NCI-H2107 (cell line): Measurements from ENCODE around the gene PCDHB12.
"Not testable (repeated sequence)": the region's sequence is repeated elsewhere in the genome, so short reads cannot be mapped to it uniquely, and the experiment has no call there.

Experiments
- DNase-seq: peaks from one replicate; lab custom pipeline; 2025; lab: John Stamatoyannopoulos, UW

PCDHB12 gene

DNA sequence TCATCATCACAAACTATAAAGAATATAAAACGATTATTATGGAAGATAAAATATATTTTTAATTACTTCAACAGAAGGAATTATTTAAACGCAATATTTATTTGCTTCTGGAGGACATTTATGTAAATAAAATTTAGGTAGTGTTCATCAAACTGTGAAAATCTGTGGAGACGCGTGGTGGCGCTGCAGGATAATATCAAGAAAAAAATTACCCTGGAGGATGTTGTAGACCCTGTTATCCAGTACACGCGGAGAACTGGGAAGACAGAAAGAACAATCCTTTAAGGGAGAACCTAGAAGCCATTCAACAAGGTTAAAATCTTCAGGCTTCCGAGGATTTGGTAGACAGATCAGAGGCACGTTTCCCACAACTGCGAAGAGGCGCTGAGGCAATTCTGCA is at the start of gene PCDHB12:
Gene PCDHB12, plus strand, starts transcription at position 242 of the 400 bp plus-strand sequence. CDS start 189 bp downstream, outside the sequence.
- DNase-seq, result no peak

DNA sequence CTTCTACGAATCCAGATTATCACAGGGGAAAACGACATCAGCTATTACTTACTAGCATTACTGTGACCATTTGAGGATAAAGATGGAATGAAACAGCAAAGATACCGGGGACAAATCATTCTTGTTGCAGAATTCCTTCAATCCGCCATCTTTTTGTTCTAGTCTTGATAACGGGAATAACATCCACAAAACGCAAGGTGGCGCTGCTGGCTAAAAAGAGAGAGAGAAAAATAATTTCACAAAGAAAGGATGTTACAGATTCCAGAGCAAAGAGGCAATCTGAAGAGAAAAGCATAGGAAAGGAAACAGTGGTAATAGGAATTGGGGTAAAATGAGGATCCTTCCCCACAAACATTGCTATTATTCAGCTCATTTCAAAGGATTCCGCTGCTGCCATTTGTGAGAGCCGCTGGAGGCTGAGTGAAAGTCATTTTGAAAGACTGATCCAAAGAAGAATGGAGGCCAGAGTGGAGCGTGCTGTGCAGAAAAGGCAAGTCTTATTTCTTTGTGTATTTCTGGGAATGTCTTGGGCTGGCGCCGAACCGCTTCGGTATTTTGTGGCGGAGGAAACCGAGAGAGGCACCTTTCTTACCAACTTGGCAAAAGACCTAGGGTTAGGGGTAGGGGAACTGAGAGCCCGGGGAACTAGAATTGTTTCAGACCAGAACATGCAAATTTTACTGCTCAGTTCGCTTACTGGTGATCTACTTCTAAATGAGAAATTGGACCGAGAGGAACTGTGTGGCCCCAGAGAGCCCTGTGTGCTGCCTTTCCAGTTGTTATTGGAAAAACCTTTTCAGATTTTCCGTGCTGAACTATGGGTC is 35.9 kb upstream of the PCDHB12 start, which contains the start of gene PCDHB7:
Gene PCDHB7, plus strand, starts transcription at position 264 of the 824 bp plus-strand sequence. Its CDS starts 192 bp downstream, at position 456.
- no peak for DNase-seq

DNA sequence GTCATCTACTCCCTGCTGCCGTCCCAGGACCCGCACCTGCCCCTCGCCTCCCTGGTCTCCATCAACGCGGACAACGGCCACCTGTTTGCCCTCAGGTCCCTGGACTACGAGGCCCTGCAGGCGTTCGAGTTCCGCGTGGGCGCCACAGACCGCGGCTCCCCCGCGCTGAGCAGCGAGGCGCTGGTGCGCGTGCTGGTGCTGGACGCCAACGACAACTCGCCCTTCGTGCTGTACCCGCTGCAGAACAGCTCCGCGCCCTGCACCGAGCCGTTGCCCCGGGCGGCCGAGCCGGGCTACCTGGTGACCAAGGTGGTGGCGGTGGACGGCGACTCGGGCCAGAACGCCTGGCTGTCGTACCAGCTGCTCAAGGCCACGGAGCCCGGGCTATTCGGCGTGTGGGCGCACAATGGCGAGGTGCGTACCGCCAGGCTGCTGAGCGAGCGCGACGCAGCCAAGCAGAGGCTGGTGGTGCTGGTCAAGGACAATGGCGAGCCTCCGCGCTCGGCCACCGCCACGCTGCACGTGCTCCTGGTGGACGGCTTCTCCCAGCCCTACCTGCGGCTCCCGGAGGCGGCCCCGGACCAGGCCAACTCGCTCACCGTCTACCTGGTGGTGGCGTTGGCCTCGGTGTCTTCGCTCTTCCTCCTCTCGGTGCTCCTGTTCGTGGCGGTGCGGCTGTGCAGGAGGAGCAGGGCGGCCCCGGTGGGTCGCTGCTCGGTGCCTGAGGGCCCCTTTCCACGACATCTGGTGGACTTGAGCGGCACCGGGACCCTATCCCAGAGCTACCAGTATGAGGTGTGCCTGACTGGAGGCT is 34.0 kb upstream of the PCDHB12 start:
- not testable (repeated sequence) for DNase-seq

DNA sequence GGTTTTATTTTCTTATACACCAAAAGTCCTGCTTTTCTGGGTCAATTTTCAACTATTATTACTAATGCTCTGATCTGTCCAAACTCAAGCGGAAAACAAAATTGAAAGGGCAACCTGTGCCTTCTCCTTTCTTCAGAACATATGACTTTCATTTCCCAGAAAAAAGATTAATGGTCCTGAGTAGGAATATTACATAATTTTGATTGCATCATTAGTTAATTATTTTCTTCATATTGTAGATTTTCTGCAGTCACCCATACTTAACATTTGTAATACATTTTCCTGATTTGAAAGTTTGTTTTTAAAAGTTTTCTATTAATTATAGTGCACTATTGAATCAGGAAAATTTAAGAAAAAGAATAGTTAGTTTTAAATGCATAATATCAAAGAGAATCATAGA is 32.6 kb upstream of the PCDHB12 start:
- no peak for DNase-seq

DNA sequence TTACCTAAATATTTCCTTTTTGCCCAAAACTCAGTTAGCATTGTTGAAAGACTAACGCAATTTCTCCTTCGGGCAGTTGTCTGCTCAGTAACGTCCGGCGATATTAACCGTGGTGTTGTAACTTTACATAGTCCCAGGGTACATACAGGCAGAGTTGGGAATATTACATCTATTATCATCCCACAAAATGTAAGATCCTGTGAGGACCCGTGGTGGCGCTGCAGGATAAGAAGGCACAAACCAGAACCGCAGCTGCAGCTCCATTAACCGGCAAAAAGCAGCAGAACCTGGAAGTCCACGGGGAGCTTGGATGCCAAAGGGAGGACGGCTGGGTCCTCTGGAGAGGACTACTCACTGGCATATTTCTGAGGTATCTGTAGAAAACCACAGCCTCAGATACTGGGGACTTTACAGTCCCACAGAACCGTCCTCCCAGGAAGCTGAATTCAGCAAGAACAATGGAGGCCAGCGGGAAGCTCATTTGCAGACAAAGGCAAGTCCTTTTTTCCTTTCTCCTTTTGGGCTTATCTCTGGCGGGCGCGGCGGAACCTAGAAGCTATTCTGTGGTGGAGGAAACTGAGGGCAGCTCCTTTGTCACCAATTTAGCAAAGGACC is 30.8 kb upstream of the PCDHB12 start, which contains the start of gene PCDHB8:
Gene PCDHB8, plus strand, starts transcription at position 214 of the 615 bp plus-strand sequence. Its CDS starts 245 bp downstream, at position 459.
- DNase-seq, result not testable (repeated sequence)

DNA sequence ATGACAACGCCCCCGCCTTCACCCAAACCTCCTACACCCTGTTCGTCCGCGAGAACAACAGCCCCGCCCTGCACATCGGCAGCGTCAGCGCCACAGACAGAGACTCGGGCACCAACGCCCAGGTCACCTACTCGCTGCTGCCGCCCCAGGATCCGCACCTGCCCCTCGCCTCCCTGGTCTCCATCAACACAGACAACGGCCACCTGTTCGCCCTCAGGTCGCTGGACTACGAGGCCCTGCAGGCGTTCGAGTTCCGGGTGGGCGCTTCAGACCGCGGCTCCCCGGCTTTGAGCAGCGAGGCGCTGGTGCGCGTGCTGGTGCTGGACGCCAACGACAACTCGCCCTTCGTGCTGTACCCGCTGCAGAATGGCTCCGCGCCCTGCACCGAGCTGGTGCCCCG is 29.1 kb upstream of the PCDHB12 start:
- not testable (repeated sequence) for DNase-seq

DNA sequence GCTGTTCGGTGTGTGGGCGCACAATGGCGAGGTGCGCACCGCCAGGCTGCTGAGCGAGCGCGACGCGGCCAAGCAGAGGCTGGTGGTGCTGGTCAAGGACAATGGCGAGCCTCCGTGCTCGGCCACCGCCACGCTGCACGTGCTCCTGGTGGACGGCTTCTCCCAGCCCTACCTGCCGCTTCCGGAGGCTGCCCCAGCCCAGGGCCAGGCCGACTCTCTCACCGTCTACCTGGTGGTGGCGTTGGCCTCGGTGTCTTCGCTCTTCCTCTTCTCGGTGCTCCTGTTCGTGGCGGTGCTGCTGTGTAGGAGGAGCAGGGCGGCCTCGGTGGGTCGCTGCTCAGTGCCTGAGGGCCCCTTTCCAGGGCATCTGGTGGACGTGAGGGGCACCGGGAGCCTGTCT is 28.6 kb upstream of the PCDHB12 start:
- DNase-seq, result not testable (repeated sequence)

DNA sequence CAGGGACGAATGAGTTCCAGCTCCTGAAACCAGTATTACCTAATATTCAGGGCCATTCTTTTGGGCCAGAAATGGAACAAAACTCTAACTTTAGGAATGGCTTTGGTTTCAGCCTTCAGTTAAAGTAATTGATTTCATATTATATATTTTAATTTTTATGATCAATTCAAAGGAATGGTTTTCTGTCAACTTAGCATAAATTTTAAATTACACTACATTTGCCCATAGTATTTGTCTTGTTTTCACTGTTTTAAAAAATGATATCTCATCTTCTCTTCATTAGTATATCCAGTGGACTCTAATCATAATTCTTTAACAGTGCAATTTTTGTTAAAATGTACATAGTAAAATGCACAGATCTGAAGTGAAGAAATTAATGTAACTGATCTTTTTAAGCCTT is 28.2 kb upstream of the PCDHB12 start:
- no peak for DNase-seq

DNA sequence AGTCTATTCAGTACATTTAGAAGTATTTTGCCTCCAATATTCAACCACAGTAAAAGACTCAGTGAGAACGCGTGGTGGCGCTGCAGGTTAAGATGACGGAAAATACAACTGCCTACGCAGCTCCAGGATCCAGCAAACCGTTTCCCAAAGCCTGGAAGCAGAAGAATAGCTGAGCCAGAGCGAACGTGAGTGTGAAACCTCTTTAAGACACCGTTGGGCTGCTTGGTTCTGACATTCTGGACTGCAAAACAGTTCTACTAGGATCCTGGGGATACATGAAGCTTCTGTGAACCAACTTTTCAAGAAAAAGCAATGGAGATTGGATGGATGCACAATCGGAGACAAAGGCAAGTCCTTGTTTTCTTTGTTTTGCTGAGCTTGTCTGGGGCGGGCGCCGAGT is 26.3 kb upstream of the PCDHB12 start, which contains the start of gene PCDHB16:
Gene PCDHB16, plus strand, starts transcription at position 140 of the 400 bp plus-strand sequence. Its CDS starts 173 bp downstream, at position 313.
- no peak for DNase-seq

DNA sequence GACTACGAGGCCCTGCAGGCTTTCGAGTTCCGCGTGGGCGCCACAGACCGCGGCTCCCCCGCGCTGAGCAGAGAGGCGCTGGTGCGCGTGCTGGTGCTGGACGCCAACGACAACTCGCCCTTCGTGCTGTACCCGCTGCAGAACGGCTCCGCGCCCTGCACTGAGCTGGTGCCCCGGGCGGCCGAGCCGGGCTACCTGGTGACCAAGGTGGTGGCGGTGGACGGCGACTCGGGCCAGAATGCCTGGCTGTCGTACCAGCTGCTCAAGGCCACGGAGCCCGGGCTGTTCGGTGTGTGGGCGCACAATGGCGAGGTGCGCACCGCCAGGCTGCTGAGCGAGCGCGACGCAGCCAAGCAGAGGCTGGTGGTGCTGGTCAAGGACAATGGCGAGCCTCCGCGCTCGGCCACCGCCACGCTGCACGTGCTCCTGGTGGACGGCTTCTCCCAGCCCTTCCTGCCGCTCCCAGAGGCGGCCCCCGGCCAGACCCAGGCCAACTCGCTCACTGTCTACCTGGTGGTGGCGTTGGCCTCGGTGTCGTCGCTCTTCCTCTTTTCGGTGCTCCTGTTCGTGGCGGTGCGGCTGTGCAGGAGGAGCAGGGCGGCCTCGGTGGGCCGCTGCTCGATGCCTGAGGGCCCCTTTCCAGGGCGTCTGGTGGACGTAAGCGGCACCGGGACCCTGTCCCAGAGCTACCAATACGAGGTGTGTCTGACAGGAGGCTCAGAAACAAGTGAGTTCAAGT is 24.2 kb upstream of the PCDHB12 start:
- DNase-seq, result not testable (repeated sequence)

DNA sequence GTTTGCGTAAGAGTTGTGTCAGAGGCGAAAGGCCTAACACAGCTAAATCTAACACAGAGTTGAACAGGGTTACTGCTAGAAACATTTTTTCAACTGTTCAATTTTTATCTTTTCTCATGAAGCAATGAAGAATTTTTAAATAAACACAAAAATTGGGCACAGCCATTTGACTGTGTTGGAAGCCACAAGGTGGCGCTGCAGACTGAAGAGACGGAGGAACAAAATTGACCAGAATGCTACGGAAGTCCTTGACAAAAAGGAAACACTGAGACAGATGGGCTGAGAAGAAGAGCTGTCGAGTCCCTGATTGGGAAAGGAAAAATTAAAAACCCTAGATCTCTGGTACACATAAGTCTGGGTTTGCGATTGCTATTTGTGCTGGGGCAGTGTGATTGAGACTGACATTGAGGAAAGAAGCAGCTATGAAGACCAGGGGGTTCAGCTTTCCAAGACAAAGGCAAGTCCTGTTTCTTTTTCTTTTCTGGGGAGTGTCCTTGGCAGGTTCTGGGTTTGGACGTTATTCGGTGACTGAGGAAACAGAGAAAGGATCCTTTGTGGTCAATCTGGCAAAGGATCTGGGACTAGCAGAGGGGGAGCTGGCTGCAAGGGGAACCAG is 21.5 kb upstream of the PCDHB12 start, which contains the start of gene PCDHB9:
Gene PCDHB9, plus strand, starts transcription at position 265 of the 616 bp plus-strand sequence. Its CDS starts 158 bp downstream, at position 423.
- peak; percentile 12 for DNase-seq

DNA sequence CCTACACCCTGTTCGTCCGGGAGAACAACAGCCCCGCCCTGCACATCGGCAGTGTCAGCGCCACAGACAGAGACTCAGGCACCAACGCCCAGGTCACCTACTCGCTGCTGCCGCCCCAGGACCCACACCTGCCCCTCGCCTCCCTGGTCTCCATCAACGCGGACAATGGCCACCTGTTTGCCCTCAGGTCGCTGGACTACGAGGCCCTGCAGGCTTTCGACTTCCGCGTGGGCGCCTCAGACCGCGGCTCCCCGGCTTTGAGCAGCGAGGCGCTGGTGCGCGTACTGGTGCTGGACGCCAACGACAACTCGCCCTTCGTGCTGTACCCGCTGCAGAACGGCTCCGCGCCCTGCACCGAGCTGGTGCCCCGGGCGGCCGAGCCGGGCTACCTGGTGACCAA is 19.8 kb upstream of the PCDHB12 start:
- not testable (repeated sequence) for DNase-seq

DNA sequence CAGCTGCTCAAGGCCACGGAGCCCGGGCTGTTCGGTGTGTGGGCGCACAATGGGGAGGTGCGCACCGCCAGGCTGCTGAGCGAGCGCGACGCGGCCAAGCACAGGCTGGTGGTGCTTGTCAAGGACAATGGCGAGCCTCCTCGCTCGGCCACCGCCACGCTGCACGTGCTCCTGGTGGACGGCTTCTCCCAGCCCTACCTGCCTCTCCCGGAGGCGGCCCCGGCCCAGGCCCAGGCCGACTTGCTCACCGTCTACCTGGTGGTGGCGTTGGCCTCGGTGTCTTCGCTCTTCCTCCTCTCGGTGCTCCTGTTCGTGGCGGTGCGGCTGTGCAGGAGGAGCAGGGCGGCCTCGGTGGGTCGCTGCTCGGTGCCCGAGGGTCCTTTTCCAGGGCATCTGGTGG is 19.4 kb upstream of the PCDHB12 start:
- DNase-seq, result not testable (repeated sequence)

DNA sequence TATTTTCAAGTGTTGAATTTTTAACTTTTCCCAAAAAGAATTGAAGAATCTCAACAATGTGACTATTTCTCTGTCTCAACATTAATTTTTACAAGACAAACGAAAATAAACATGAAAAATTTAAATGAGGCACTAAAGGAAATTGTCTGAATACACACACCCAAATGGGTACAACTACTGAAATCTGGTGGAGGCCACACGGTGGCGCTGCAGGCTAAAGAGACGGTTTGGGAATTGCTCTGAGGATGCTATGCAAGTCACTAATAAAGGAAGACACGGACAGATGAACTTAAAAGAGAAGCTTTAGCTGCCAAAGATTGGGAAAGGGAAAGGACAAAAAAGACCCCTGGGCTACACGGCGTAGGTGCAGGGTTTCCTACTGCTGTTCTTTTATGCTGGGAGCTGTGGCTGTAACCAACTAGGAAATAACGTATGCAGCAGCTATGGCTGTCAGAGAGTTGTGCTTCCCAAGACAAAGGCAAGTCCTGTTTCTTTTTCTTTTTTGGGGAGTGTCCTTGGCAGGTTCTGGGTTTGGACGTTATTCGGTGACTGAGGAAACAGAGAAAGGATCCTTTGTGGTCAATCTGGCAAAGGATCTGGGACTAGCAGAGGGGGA is 16.3 kb upstream of the PCDHB12 start, which contains the start of gene PCDHB10:
Gene PCDHB10, plus strand, starts transcription at position 244 of the 616 bp plus-strand sequence. Its CDS starts 200 bp downstream, at position 444.
- no peak for DNase-seq

DNA sequence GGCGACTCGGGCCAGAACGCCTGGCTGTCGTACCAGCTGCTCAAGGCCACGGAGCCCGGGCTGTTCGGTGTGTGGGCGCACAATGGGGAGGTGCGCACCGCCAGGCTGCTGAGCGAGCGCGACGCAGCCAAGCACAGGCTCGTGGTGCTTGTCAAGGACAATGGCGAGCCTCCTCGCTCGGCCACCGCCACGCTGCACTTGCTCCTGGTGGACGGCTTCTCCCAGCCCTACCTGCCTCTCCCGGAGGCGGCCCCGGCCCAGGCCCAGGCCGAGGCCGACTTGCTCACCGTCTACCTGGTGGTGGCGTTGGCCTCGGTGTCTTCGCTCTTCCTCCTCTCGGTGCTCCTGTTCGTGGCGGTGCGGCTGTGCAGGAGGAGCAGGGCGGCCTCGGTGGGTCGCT is 14.2 kb upstream of the PCDHB12 start:
- not testable (repeated sequence) for DNase-seq

DNA sequence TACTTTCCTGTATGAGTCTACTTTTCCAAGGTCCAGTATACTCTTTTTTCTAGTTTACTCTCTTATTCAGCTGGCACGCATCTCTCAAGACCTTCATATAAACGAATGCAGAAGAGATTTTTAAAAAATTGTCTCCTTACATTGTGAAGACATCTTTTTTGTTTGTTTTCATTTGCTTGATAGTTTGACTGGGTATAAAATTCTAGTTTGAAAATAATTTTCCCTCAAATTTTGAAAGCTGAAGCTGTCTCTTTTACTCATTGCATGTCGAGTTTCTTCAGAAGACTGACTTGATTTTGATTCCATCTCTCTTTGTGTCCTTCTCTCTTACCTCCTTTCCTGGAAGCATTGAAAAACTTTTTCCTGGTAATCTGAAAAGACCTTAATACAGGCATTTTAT is 12.2 kb upstream of the PCDHB12 start:
- no peak for DNase-seq

DNA sequence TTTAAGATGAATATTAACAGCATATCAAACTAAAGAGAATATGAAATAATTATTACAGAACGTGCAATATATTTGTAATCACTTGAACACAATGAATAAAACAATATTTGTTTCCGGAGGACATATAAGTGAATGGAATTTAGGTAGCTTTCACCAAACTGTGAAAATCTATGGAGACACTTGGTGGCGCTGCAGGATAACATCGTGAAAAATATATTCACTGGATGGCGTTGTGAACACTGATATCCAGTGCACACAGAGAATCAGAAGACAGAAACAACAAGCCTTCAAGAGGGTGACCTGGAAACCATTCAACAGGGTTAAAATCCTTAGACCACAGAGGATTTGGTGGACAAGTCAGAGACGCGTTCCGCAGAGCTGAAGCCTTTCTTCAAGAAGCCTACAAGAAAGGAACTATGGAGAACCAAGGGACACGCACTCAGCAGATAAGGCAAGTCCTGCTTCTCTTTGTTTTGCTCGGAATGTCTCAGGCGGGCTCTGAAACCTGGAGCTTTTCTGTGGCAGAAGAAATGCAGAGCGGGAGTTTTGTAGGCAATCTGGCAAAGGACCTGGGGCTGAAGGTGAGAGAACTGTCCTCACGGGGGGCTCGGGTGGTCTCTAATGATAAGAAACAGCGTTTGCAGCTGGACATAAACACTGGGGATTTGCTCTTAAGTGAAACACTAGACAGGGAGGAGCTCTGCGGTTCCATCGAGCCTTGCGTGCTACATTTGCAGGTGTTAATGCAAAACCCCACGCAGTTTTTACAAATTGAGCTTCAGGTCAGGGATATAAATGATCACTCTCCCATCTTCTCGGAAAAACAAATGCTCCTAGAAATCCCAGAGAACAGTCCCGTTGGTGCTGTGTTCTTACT is 8.9 kb upstream of the PCDHB12 start, which contains the start of gene PCDHB11:
Gene PCDHB11, plus strand, starts transcription at position 269 of the 877 bp plus-strand sequence. Its CDS starts 148 bp downstream, at position 417.
- no peak for DNase-seq

DNA sequence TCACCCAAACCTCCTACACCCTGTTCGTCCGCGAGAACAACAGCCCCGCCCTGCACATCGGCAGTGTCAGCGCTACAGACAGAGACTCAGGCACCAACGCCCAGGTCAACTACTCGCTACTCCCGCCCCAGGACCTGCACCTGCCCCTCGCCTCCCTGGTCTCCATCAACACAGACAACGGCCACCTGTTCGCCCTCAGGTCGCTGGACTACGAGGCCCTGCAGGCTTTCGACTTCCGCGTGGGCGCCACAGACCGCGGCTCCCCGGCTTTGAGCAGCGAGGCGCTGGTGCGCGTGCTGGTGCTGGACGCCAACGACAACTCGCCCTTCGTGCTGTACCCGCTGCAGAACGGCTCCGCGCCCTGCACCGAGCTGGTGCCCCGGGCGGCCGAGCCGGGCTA is 7.4 kb upstream of the PCDHB12 start:
- DNase-seq, result not testable (repeated sequence)

DNA sequence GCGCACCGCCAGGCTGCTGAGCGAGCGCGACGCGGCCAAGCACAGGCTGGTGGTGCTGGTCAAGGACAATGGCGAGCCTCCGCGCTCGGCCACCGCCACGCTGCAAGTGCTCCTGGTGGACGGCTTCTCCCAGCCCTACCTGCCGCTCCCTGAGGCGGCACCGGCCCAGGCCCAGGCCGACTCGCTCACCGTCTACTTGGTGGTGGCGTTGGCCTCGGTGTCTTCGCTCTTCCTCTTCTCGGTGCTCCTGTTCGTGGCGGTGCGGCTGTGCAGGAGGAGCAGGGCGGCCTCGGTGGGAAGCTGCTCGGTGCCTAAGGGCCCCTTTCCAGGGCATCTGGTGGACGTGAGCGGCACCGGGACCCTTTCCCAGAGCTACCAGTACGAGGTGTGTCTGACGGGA is 6.9 kb upstream of the PCDHB12 start:
- not testable (repeated sequence) for DNase-seq
